ENCODE results near the gene CTBP2.
A peak's percentile ranks its signal among the peaks of the same experiment; 100 is the strongest.

Gene CTBP2

GRCh38 chr10:125106586-125106985, 53.8 kb downstream of the CTBP2 start:
- no peak for DNase-seq (ENCODE audit: low spot score)

- DNase-seq (ENCODE audit: low spot score), result no peak
Measured at GRCh38 chr10:125105706-125106255, 54.6 kb downstream of the CTBP2 start.

GRCh38 chr10:125105155-125105554, 55.2 kb downstream of the CTBP2 start:
- no peak for DNase-seq (ENCODE audit: low spot score)

GRCh38 chr10:125104559-125104958, 55.8 kb downstream of the CTBP2 start:
- DNase-seq (ENCODE audit: low spot score), result no peak

- peak; percentile 65 for DNase-seq (ENCODE audit: low spot score)
Measured at GRCh38 chr10:125103924-125104323, 56.4 kb downstream of the CTBP2 start.

GRCh38 chr10:125103466-125103865, 56.9 kb downstream of the CTBP2 start:
- no peak for DNase-seq (ENCODE audit: low spot score)

GRCh38 chr10:125102821-125103220, 57.5 kb downstream of the CTBP2 start:
- peak; percentile 73 for DNase-seq (ENCODE audit: low spot score)

- peak; percentile 94 for DNase-seq (ENCODE audit: low spot score)
Measured at GRCh38 chr10:125102246-125102645, 58.1 kb downstream of the CTBP2 start.

GRCh38 chr10:125101581-125101980, 58.8 kb downstream of the CTBP2 start:
- no peak for DNase-seq (ENCODE audit: low spot score)

- no peak for DNase-seq (ENCODE audit: low spot score)
Measured at GRCh38 chr10:125101049-125101448, 59.3 kb downstream of the CTBP2 start.

- DNase-seq (ENCODE audit: low spot score), result no peak
Measured at GRCh38 chr10:125097409-125098070, 62.8 kb downstream of the CTBP2 start.

- DNase-seq (ENCODE audit: low spot score), result no peak
Measured at GRCh38 chr10:125096975-125097374, 63.4 kb downstream of the CTBP2 start.

GRCh38 chr10:125096371-125096770, 64.0 kb downstream of the CTBP2 start:
- DNase-seq (ENCODE audit: low spot score), result no peak

GRCh38 chr10:125095776-125096175, 64.6 kb downstream of the CTBP2 start:
- no peak for DNase-seq (ENCODE audit: low spot score)

GRCh38 chr10:125095228-125095627, 65.1 kb downstream of the CTBP2 start:
- DNase-seq (ENCODE audit: low spot score), result no peak

GRCh38 chr10:125094806-125095205, 65.6 kb downstream of the CTBP2 start:
- DNase-seq (ENCODE audit: low spot score), result no peak

- no peak for DNase-seq (ENCODE audit: low spot score)
Measured at GRCh38 chr10:125093974-125094705, 66.2 kb downstream of the CTBP2 start.

- no peak for DNase-seq (ENCODE audit: low spot score)
Measured at GRCh38 chr10:125093199-125093973, 67.0 kb downstream of the CTBP2 start.

GRCh38 chr10:125092564-125093031, 67.8 kb downstream of the CTBP2 start:
- DNase-seq (ENCODE audit: low spot score), result no peak

GRCh38 chr10:125091891-125092290, 68.5 kb downstream of the CTBP2 start:
- no peak for DNase-seq (ENCODE audit: low spot score)

- no peak for DNase-seq (ENCODE audit: low spot score)
Measured at GRCh38 chr10:125089469-125089868, 70.9 kb downstream of the CTBP2 start.

GRCh38 chr10:125087897-125088215, 72.5 kb downstream of the CTBP2 start:
- no peak for DNase-seq (ENCODE audit: low spot score)

Data from SW480 (cell line).